ENCODE measurements around the gene ISLR. TPM values are rescaled to one million over a fixed set of nuclear protein-coding genes. Genes with fewer than 3 reads are reported as not detected.

ISLR gene
- total RNA-seq, 1 experiment from 2014 or later: 0.12 TPM

GRCh38 chr15:74128785-74129585 is 44.5 kb upstream of the ISLR start:
- Histone ChIP-seq H3K9me2 (ENCODE audit: insufficient read depth) (no peaks in the 10 kb centered on the region), H3K9me3 (ENCODE audit: control insufficient read depth in 1 of 2, insufficient read depth in 1 of 2, low read depth in 1 of 2, low read length in 2 of 2) (no peaks in the 10 kb centered on the region), H3K9ac (ENCODE audit: low read length) (no peak overlapping the region), H3K79me2 (ENCODE audit: insufficient read depth, low read length) (no peaks in the 10 kb centered on the region), H3K36me3 (ENCODE audit: control insufficient read depth in 1 of 2, insufficient read depth in 2 of 2, low read length in 2 of 2) (no peaks in the 10 kb centered on the region), H4K20me1 (ENCODE audit: insufficient read depth) (no peaks in the 10 kb centered on the region), H3K4me1 (ENCODE audit: control insufficient read depth in 1 of 2, insufficient read depth in 2 of 2, low read length in 2 of 2) (peaks cover 0 to 9% of the 10 kb centered on the region in 2 experiments; a peak in 2 of 4 replicates), H2AFZ (ENCODE audit: low read depth, low read length, poor library complexity, severe bottlenecking) (no peak overlapping the region), H3K4me2 (ENCODE audit: low read length) (no peak overlapping the region), H3K27ac (ENCODE audit: low read depth, low read length) (no peak overlapping the region), H3K4me3 (replicated peaks in 1 of 2; ENCODE audit: low read depth in 1 of 2, low read length in 2 of 2) (no peak overlapping the region), H3K27me3 (ENCODE audit: insufficient read depth, low read length) (no peaks in the 10 kb centered on the region)
- ATAC-seq (no peak), DNase-seq (ENCODE audit: low read depth, low spot score) (no peak)
- RAD21 ChIA-PET (ENCODE audit: low non-redundant PET in 1 of 2, low total read pairs in 2 of 2, uncharacterized antibody in 2 of 2, unreplicated experiment in 2 of 2): interaction anchor here in 1 of 2 experiments (1.2 kb wide), 1 partner anchor 179 kb away, joined by 3 read pairs; no protein-coding TSS in a partner anchor
- POLR2A ChIA-PET: no interaction called here
- no TSS peak for BruUV-seq (replicated peaks)
- intact Hi-C loops (cut with micrococcal nuclease): loop anchor here (5.0 kb wide), 1 partner anchor 157 kb away; no protein-coding TSS in a partner anchor
- no peak for TF ChIP-seq FOSL1 (IDR thresholded peaks at IDR 0.05; ENCODE audit: low read depth)
- no peak for TF ChIP-seq SRF (IDR thresholded peaks at IDR 0.05; ENCODE audit: low read depth)
- no peak for TF ChIP-seq EZH2 (IDR thresholded peaks at IDR 0.05)
- no peak for TF ChIP-seq YY1 (IDR thresholded peaks at IDR 0.05; ENCODE audit: extremely low read depth, insufficient replicate concordance, low read depth, low read length)
- no peak for TF ChIP-seq CEBPB (IDR thresholded peaks at IDR 0.05; ENCODE audit: low read depth)
- TF ChIP-seq RAD21 (IDR thresholded peaks at IDR 0.05; ENCODE audit: low read depth): no peak
- TF ChIP-seq ZBTB33 (IDR thresholded peaks at IDR 0.05; ENCODE audit: extremely low read depth, insufficient replicate concordance, low read length): no peak
- TF ChIP-seq REST (IDR thresholded peaks at IDR 0.05; ENCODE audit: low read depth): no peak
- CTCF ChIA-PET: interaction anchor here (0.7 to 2.5 kb wide), 3 partner anchors 112 to 192 kb away, joined by 3 to 10 read pairs (median 5); no protein-coding TSS in a partner anchor

All from HCT116 (cell line).